ENCODE data around the gene TTLL9.

DNA sequence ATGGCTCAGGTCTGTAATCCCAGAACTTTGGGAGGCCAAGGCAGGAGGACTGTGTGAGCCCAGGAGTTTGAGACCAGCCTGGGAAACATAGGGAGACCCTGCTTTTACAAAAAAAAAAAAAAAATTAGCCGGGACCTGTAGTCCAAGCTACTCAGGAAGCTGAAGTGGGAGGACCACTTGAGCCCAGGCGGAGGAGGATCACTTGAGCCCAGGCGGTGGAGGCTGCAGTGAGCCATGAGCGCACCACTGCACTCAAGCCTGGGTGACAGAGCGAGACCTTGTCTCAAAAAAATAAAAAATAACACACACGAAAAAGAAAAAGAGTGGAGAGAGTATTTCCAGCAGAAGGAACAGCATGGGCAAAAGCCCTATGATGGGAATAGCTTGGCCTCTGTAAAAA lies 2.0 kb downstream of the TTLL9 start:
- TF ChIP-seq, protein P1, sequence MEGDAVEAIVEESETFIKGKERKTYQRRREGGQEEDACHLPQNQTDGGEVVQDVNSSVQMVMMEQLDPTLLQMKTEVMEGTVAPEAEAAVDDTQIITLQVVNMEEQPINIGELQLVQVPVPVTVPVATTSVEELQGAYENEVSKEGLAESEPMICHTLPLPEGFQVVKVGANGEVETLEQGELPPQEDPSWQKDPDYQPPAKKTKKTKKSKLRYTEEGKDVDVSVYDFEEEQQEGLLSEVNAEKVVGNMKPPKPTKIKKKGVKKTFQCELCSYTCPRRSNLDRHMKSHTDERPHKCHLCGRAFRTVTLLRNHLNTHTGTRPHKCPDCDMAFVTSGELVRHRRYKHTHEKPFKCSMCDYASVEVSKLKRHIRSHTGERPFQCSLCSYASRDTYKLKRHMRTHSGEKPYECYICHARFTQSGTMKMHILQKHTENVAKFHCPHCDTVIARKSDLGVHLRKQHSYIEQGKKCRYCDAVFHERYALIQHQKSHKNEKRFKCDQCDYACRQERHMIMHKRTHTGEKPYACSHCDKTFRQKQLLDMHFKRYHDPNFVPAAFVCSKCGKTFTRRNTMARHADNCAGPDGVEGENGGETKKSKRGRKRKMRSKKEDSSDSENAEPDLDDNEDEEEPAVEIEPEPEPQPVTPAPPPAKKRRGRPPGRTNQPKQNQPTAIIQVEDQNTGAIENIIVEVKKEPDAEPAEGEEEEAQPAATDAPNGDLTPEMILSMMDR (IDR thresholded peaks at IDR 0.05): no peak
- TF ChIP-seq POLR2AphosphoS5 (IDR thresholded peaks at IDR 0.05): no peak
- no peak for TF ChIP-seq POLR2A (IDR thresholded peaks at IDR 0.05)
- TF ChIP-seq EP300 (IDR thresholded peaks at IDR 0.05): no peak

Measured in upper lobe of left lung (tissue), 4 donors.